ENCODE results near the gene SNTA1.

DNA sequence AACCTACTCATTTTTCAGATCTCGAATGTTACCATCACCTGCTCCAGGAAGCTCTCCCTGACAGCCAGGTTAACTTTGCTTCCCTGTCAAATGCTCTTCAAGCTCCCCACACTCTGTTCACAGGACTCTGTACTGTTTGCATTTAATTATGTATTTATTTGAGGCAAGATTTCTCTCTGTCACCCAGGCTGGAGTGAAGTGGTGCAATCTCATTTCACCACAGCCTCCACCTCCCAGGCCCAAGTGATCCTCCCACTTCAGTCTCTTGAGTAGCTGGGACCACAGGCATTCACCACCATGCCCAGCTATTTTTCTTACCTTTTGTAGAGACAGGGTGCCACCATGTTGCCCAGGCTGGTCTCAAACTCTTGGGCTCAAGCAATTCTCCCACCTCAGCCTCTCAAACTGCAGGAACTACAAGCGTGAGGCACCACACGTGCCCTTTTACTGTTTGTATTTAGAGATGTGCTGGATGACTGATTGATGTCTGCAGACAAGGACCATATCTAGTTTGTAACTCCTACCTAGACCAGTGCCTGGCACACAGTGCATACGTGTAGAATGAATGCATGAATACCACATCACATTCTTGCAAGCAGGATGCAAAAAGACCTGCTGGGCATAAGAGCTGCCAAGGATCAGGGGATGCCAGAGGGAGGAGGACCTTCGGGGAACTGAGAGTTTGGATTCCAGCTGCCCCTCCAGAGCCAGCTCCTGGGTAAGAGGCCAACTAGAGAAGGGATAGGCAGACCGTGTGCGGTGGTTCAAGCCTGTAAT is 30.7 kb upstream of the SNTA1 start:
- TF ChIP-seq, protein P1, sequence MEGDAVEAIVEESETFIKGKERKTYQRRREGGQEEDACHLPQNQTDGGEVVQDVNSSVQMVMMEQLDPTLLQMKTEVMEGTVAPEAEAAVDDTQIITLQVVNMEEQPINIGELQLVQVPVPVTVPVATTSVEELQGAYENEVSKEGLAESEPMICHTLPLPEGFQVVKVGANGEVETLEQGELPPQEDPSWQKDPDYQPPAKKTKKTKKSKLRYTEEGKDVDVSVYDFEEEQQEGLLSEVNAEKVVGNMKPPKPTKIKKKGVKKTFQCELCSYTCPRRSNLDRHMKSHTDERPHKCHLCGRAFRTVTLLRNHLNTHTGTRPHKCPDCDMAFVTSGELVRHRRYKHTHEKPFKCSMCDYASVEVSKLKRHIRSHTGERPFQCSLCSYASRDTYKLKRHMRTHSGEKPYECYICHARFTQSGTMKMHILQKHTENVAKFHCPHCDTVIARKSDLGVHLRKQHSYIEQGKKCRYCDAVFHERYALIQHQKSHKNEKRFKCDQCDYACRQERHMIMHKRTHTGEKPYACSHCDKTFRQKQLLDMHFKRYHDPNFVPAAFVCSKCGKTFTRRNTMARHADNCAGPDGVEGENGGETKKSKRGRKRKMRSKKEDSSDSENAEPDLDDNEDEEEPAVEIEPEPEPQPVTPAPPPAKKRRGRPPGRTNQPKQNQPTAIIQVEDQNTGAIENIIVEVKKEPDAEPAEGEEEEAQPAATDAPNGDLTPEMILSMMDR (IDR thresholded peaks at IDR 0.05), result no peak
- TF ChIP-seq POLR2A (IDR thresholded peaks at IDR 0.05), result no peak

Measured in Peyer's patch (tissue), 4 donors.